Neural cell (in vitro differentiated cells): ENCODE data around the gene SPATA19.

Experiments used
- CTCF ChIP-seq: fragments of 450-650 bp; IDR thresholded peaks from 2 replicates; pipeline ENCODE4 v1.5.1; 2014; ENCODE audit warnings: antibody characterized with exemption, mild to moderate bottlenecking, moderate library complexity; ENCODE audit not compliant: poor library complexity, severe bottlenecking
- EZH2 ChIP-seq: fragments of 200-600, 300-800 bp; shearing (Covaris generic), sonication (generic); IDR thresholded peaks from 2 replicates; pipeline ENCODE4 v1.6.1; 2014; ENCODE audit warnings: antibody characterized with exemption, low read length, borderline replicate concordance, mild to moderate bottlenecking; ENCODE audit not compliant: insufficient read depth, poor library complexity, severe bottlenecking
- POLR2AphosphoS5 ChIP-seq: IDR thresholded peaks from 2 replicates; pipeline ENCODE4 v1.6.1; 2012
- REST ChIP-seq: IDR thresholded peaks from 2 replicates; pipeline ENCODE4 v1.6.1; 2012; ENCODE audit warnings: borderline replicate concordance
- SMC3 ChIP-seq: fragments of 450-650 bp; conservative IDR thresholded peaks from 2 replicates; pipeline ENCODE4 v1.6.1; 2014; ENCODE audit warnings: antibody characterized with exemption, mild to moderate bottlenecking, moderate library complexity; ENCODE audit not compliant: poor library complexity

- TF ChIP-seq POLR2AphosphoS5 (no peak), CTCF (no peak), EZH2 (no peak), REST (no peak), SMC3 (no peak)
These were observed 9.4 kb downstream of the SPATA19 start for GRCh38 chr11:133835593-133836548.
